ENCODE measurements around the gene FAM118B. TPM values are rescaled to one million over a fixed set of nuclear protein-coding genes. Genes with fewer than 3 reads are reported as not detected.

The FAM118B gene
- total and polyA plus RNA-seq, 2 donors (not counting 1 experiment from before 2014, with no cell fraction given), result 21.0 to 30.3 TPM

DNA sequence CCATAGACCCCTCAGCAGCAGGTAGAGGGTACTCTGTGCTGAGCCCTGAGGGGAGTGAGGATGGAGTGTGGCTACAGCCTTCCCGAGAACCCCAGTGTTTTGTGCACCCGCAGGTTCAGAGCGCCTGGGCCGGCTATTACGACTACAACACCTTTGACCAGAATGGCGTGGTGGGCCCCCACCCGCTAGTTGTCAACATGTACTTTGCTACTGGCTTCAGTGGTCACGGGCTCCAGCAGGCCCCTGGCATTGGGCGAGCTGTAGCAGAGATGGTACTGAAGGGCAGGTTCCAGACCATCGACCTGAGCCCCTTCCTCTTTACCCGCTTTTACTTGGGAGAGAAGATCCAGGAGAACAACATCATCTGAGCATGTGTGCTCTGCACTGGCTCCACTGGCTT lies 65.7 kb downstream of the FAM118B start:
- no peak for TF ChIP-seq EZH2 (IDR thresholded peaks at IDR 0.05; ENCODE audit: low read length, missing control alignments)
- H3K9me3 ChIP-seq (ENCODE audit: control insufficient read depth, insufficient read depth, low read depth, low read length), result no peaks in the 10 kb centered on the region
- H3K27me3 ChIP-seq (ENCODE audit: control insufficient read depth, insufficient read depth, low read length), result no peaks in the 10 kb centered on the region
- peaks cover 3% of the 10 kb centered on the region for H3K4me1 ChIP-seq (ENCODE audit: control insufficient read depth, extremely low read depth, insufficient read depth, low read length)
- H2AFZ ChIP-seq (ENCODE audit: low read length), result no peak overlapping the region
- H3K9ac ChIP-seq (ENCODE audit: insufficient read depth, low read length), result no peak overlapping the region
- H3K4me3 ChIP-seq (replicated peaks in 1 of 4; ENCODE audit: control extremely low read depth in 1 of 4, insufficient read depth in 1 of 4, low read depth in 3 of 4, low read length in 4 of 4), result no peak overlapping the region
- DNase-seq (ENCODE audit: low read depth in 2 of 2), result no peak
- no peaks in the 10 kb centered on the region for H3K79me2 ChIP-seq (ENCODE audit: control insufficient read depth, insufficient read depth, low read length)
- H3K36me3 ChIP-seq (ENCODE audit: control insufficient read depth, insufficient read depth, low read length), result peaks cover 11% of the 10 kb centered on the region
- no peaks in the 10 kb centered on the region for H4K20me1 ChIP-seq (ENCODE audit: control insufficient read depth, extremely low read depth, insufficient read depth, low read length)
- no peak overlapping the region for H3K4me2 ChIP-seq (ENCODE audit: extremely low read depth, insufficient read depth, low read length)
- no peak overlapping the region for H3K27ac ChIP-seq (ENCODE audit: insufficient read depth, low read length)

DNA sequence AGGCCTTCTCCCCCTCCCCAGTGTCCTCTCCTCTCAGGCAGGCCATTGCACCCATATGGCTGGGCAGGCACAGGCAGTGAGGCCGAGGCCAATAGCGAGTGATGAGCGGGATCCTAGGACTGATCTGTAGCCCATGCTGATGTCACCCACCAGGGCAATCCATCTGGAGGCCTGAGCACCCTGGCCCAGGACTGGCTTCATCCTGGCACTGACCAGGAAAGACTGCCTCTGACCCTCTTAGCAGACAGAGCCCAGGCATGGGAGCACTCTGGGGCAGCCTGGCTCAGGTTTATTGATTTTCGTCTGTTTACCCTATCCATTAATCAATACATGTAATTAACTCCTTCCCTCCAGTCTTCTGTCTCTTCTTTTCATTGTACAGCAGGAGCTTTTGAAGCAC lies 66.2 kb downstream of the FAM118B start:
- TF ChIP-seq, protein P1, sequence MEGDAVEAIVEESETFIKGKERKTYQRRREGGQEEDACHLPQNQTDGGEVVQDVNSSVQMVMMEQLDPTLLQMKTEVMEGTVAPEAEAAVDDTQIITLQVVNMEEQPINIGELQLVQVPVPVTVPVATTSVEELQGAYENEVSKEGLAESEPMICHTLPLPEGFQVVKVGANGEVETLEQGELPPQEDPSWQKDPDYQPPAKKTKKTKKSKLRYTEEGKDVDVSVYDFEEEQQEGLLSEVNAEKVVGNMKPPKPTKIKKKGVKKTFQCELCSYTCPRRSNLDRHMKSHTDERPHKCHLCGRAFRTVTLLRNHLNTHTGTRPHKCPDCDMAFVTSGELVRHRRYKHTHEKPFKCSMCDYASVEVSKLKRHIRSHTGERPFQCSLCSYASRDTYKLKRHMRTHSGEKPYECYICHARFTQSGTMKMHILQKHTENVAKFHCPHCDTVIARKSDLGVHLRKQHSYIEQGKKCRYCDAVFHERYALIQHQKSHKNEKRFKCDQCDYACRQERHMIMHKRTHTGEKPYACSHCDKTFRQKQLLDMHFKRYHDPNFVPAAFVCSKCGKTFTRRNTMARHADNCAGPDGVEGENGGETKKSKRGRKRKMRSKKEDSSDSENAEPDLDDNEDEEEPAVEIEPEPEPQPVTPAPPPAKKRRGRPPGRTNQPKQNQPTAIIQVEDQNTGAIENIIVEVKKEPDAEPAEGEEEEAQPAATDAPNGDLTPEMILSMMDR (conservative IDR thresholded peaks at IDR 0.05 in 1 of 2, IDR thresholded peaks at IDR 0.05 in 1 of 2; ENCODE audit: low read depth in 1 of 2, low read length in 2 of 2), result no peak
- no peak for TF ChIP-seq EZH2 (IDR thresholded peaks at IDR 0.05; ENCODE audit: low read length, missing control alignments)
- peaks cover 11% of the 10 kb centered on the region for H3K36me3 ChIP-seq (ENCODE audit: control insufficient read depth, insufficient read depth, low read length)
- no peak overlapping the region for H3K27ac ChIP-seq (ENCODE audit: insufficient read depth, low read length)
- H4K20me1 ChIP-seq (ENCODE audit: control insufficient read depth, extremely low read depth, insufficient read depth, low read length), result no peaks in the 10 kb centered on the region
- no peak for DNase-seq (ENCODE audit: low read depth in 2 of 2)
- no peaks in the 10 kb centered on the region for H3K9me3 ChIP-seq (ENCODE audit: control insufficient read depth, insufficient read depth, low read depth, low read length)
- H3K4me3 ChIP-seq (replicated peaks in 1 of 4; ENCODE audit: control extremely low read depth in 1 of 4, insufficient read depth in 1 of 4, low read depth in 3 of 4, low read length in 4 of 4), result no peak overlapping the region
- H3K4me2 ChIP-seq (ENCODE audit: extremely low read depth, insufficient read depth, low read length), result no peak overlapping the region
- H2AFZ ChIP-seq (ENCODE audit: low read length), result no peak overlapping the region
- H3K9ac ChIP-seq (ENCODE audit: insufficient read depth, low read length), result no peak overlapping the region
- H3K4me1 ChIP-seq (ENCODE audit: control insufficient read depth, extremely low read depth, insufficient read depth, low read length), result peaks cover 4% of the 10 kb centered on the region
- no peaks in the 10 kb centered on the region for H3K27me3 ChIP-seq (ENCODE audit: control insufficient read depth, insufficient read depth, low read length)
- H3K79me2 ChIP-seq (ENCODE audit: control insufficient read depth, insufficient read depth, low read length), result no peaks in the 10 kb centered on the region

DNA sequence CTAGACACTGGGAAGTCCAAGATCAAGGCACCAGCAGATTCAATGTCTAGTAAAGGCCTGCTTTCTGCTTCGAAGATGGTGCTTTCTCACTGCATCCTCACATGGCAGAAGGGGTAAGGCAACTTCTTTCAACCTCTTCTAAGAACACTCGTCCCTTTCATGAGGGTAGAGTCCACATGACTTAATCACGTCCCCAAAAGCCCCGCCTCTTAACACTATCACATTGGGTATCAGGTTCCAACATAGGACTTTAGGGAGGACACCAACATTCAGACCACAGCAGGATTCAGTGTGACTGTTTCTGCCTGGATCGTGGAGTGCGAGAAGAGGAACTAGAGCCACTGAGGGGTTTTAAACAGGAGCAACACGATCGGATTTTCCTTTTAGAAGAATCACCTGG lies 67.6 kb downstream of the FAM118B start:
- Histone ChIP-seq H3K9me3 (ENCODE audit: control insufficient read depth, insufficient read depth, low read depth, low read length) (no peaks in the 10 kb centered on the region), H3K4me1 (ENCODE audit: control insufficient read depth, extremely low read depth, insufficient read depth, low read length) (peaks cover 4% of the 10 kb centered on the region), H3K27me3 (ENCODE audit: control insufficient read depth, insufficient read depth, low read length) (no peaks in the 10 kb centered on the region), H2AFZ (ENCODE audit: low read length) (no peak overlapping the region), H3K4me3 (replicated peaks in 1 of 4; ENCODE audit: control extremely low read depth in 1 of 4, insufficient read depth in 1 of 4, low read depth in 3 of 4, low read length in 4 of 4) (no peak overlapping the region), H3K9ac (ENCODE audit: insufficient read depth, low read length) (no peak overlapping the region), H3K27ac (ENCODE audit: insufficient read depth, low read length) (no peak overlapping the region), H4K20me1 (ENCODE audit: control insufficient read depth, extremely low read depth, insufficient read depth, low read length) (no peaks in the 10 kb centered on the region), H3K4me2 (ENCODE audit: extremely low read depth, insufficient read depth, low read length) (no peak overlapping the region), H3K79me2 (ENCODE audit: control insufficient read depth, insufficient read depth, low read length) (no peaks in the 10 kb centered on the region), H3K36me3 (ENCODE audit: control insufficient read depth, insufficient read depth, low read length) (peaks cover 9% of the 10 kb centered on the region)
- DNase-seq (ENCODE audit: low read depth in 2 of 2), result no peak
- TF ChIP-seq, protein P1 (conservative IDR thresholded peaks at IDR 0.05 in 1 of 2, IDR thresholded peaks at IDR 0.05 in 1 of 2; ENCODE audit: low read depth in 1 of 2, low read length in 2 of 2), result no peak
- no peak for TF ChIP-seq EZH2 (IDR thresholded peaks at IDR 0.05; ENCODE audit: low read length, missing control alignments)
